ENCODE measurements around the gene RD3L.

Gene RD3L

GRCh38 chr14:103897075-103897947 is 45.0 kb downstream of the RD3L start:
- DNase-seq (ENCODE audit: low read depth): no peak
- no peak overlapping the region for H3K4me3 ChIP-seq (ENCODE audit: low read depth, low read length)
- TF ChIP-seq CTCF (IDR thresholded peaks at IDR 0.05; ENCODE audit: low read depth, low read length, missing control alignments): no peak

DNA sequence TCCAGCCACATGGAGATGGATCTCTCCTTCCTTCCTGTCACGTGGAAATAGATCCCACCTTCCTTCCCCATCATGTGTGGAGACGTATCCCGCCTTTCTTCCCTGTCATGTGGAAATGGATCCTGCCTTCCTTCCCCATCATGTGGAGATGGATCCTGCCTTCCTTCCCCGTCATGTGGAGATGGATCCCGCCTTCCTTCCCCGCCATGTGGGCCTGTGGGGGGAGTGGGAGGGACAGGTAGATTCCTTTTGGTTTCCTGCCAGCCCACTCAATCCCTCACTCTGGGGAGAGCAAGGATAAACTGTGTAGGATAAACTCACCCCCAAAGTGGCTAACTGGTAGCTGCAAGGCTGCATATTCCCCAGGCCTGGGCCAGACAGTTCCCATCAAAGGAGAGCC is 45.8 kb downstream of the RD3L start:
- TF ChIP-seq CTCF (IDR thresholded peaks at IDR 0.05; ENCODE audit: low read depth, low read length, missing control alignments): no peak
- no peak for DNase-seq (ENCODE audit: low read depth)
- H3K4me3 ChIP-seq (ENCODE audit: low read depth, low read length): no peak overlapping the region

DNA sequence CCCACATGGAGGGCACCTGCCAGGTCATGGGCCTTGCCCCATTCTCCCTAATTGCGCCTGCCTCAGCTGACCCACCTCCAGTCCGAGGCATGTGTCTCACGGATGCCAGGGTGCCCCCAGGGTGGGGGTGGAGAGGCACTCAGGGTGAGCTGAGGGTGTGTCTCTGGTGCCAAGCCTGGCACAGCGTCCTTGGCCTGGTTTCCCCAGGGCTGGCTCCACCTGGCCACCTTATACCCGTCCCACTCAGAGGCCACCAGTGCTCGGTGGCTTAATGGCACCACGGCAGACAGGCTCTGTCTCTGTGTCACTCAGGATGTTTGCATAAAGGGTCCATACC is 47.6 kb downstream of the RD3L start:
- no peak for TF ChIP-seq CTCF (IDR thresholded peaks at IDR 0.05; ENCODE audit: low read depth, low read length, missing control alignments)
- no peak overlapping the region for H3K4me3 ChIP-seq (ENCODE audit: low read depth, low read length)
- no peak for DNase-seq (ENCODE audit: low read depth)

- H3K4me3 ChIP-seq (ENCODE audit: low read depth, low read length): no peak overlapping the region
- DNase-seq (ENCODE audit: low read depth): no peak
- TF ChIP-seq CTCF (IDR thresholded peaks at IDR 0.05; ENCODE audit: low read depth, low read length, missing control alignments): no peak
Measured at GRCh38 chr14:103894034-103894722, 48.2 kb downstream of the RD3L start.

- DNase-seq (ENCODE audit: low read depth): no peak
- no peak for TF ChIP-seq CTCF (IDR thresholded peaks at IDR 0.05; ENCODE audit: low read depth, low read length, missing control alignments)
- H3K4me3 ChIP-seq (ENCODE audit: low read depth, low read length): no peak overlapping the region
Measured at GRCh38 chr14:103892247-103892646, 50.1 kb downstream of the RD3L start.

DNA sequence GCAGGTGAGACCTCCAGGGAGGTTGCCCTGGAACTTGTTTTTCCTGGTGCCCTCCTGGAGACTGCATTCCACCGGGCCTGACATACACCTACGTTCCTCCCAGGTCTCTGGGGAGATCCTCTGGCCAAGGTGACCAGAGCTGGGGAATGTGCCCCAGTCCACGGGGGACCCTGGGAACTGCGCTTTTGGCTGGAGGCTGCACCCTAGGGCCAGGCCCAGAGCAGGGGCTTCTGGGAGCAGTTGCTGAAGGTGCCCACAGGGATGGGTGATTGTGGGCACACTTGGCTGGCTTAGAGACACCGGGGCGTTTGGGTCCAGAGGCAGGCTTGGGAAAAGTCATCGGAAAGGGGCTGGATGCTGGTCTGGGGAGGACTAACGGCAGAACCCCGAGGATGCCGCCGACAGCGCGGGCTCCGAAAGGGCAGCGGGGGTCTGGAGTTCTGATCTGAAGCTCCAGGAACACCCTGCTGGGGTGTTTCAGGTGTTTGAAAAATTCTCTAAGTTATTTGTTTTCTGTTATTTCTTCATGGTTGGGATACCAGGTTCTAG is 50.6 kb downstream of the RD3L start:
- no peak for TF ChIP-seq CTCF (IDR thresholded peaks at IDR 0.05; ENCODE audit: low read depth, low read length, missing control alignments)
- no peak for DNase-seq (ENCODE audit: low read depth)
- no peak overlapping the region for H3K4me3 ChIP-seq (ENCODE audit: low read depth, low read length)

All from GM12864 (cell line).